GM12878 (cell line): ENCODE measurements around the gene KIAA1328. TPM values are rescaled to one million over a fixed set of nuclear protein-coding genes. Genes with fewer than 3 reads are reported as not detected.

Source experiments
- ATAC-seq: fragments of 200-7000 bp; cut with Tn5 transposase; 3 replicates; pipeline ENCODE4 v1.9.1; 2020; ENCODE audit warnings: mild to moderate bottlenecking, moderate library complexity
- BruUV-seq: library from RNA; stranded (reverse); fragments of 400-500 nt; replicated peaks from 2 replicates; lab custom pipeline; 2021; lab: Mats Ljungman, UMichigan
- CTCF ChIA-PET: fragments of 300-600 bp; sonication (Branson Sonifier 250); formaldehyde crosslinking; extraction: SDS; loops from one replicate; lab custom pipeline; 2021; ENCODE audit warnings: inconsistent platforms; lab: Yijun Ruan, JAX
- POLR2A ChIA-PET: fragments of 350-600 bp; formaldehyde crosslinking; extraction: SDS; loops from one replicate; lab custom pipeline; 2021; ENCODE audit warnings: inconsistent platforms; lab: Charles Lee
- RAD21 ChIA-PET: fragments of 300-600 bp; sonication (Branson Sonifier 250); formaldehyde crosslinking; loops from one replicate; lab custom pipeline; 2023; ENCODE audit warnings: antibody characterized with exemption; ENCODE audit not compliant: unreplicated experiment; lab: Charles Lee
- SMC1A ChIA-PET: fragments of 300-600 bp; sonication (Branson Sonifier 250); formaldehyde crosslinking; loops from one replicate; lab custom pipeline; 2023; ENCODE audit not compliant: unreplicated experiment, uncharacterized antibody; lab: Charles Lee
- DNase-seq: peaks from one replicate; pipeline ENCODE4 v3.0.0-alpha.2; 2011; ENCODE audit warnings: low read depth, low spot score
- FAIRE-seq: peaks from 3 replicates; lab custom pipeline; 2011; peaks lifted over from hg19 to GRCh38; lab: Jason Lieb, UNC
- H2AFZ ChIP-seq: 2 replicates; pipeline ENCODE4 v1.6.0; 2011; ENCODE audit warnings: low read depth, low read length, control low read depth; ENCODE audit not compliant: control insufficient read depth
- H3K27ac ChIP-seq: 2 replicates; pipeline ENCODE4 v1.5.1; 2011; ENCODE audit warnings: control low read depth; ENCODE audit not compliant: control insufficient read depth, insufficient read depth
- H3K27me3 ChIP-seq, 2 experiments: replicated peaks in 1 of 2; 2 replicates each; pipeline versions ENCODE4 v1.6.0 to v1.6.1; 2011; ENCODE audit warnings: low read length in 1 of 2; ENCODE audit not compliant: control insufficient read depth in 2 of 2, insufficient read depth in 2 of 2
- H3K36me3 ChIP-seq, 2 experiments: 2 replicates each; pipeline ENCODE4 v1.5.1; 2011; ENCODE audit warnings: low read length in 1 of 2; ENCODE audit not compliant: control insufficient read depth in 2 of 2, insufficient read depth in 2 of 2
- H3K4me1 ChIP-seq: 2 replicates; pipeline ENCODE4 v1.6.1; 2011; ENCODE audit warnings: mild to moderate bottlenecking, low read length, moderate library complexity, mixed read lengths; ENCODE audit not compliant: control insufficient read depth, insufficient read depth
- H3K4me2 ChIP-seq: 2 replicates; pipeline ENCODE4 v1.6.0; 2011; ENCODE audit warnings: control low read depth; ENCODE audit not compliant: control insufficient read depth, insufficient read depth
- H3K4me3 ChIP-seq: fragments of 200-600 bp; sonication (generic); 2 replicates; pipeline ENCODE4 v1.5.1; 2016
- H3K79me2 ChIP-seq: 2 replicates; pipeline ENCODE4 v1.6.0; 2011; ENCODE audit warnings: low read length; ENCODE audit not compliant: control insufficient read depth, insufficient read depth
- H3K9ac ChIP-seq: 2 replicates; pipeline ENCODE4 v1.8.0; 2011; ENCODE audit warnings: low read length, control low read depth, mixed read lengths; ENCODE audit not compliant: control insufficient read depth, insufficient read depth
- H3K9me3 ChIP-seq: replicated peaks from 3 replicates; pipeline ENCODE4 v1.5.1; 2011; ENCODE audit warnings: mild to moderate bottlenecking, low read length; ENCODE audit not compliant: control insufficient read depth, insufficient read depth
- H4K20me1 ChIP-seq: 2 replicates; pipeline ENCODE4 v1.6.0; 2011; ENCODE audit not compliant: control insufficient read depth, insufficient read depth
- BHLHE40 ChIP-seq, 2 experiments: fragments of 450-650 bp in 1 of 2; IDR thresholded peaks; 2 replicates each; pipeline ENCODE4 v1.6.1; 2011 to 2017; ENCODE audit warnings: low read depth in 2 of 2, borderline replicate concordance in 1 of 2, improper control_type of control experiment in 1 of 2, low read length in 1 of 2, mild to moderate bottlenecking in 1 of 2
- CHD1 ChIP-seq: IDR thresholded peaks from 2 replicates; pipeline ENCODE4 v1.6.1; 2012; ENCODE audit warnings: low read depth, low read length, improper control_type of control experiment
- E2F8 ChIP-seq: fragments of 450-650 bp; IDR thresholded peaks from 2 replicates; pipeline ENCODE4 v1.6.1; 2018; ENCODE audit warnings: mild to moderate bottlenecking, low read depth, moderate library complexity; ENCODE audit not compliant: partially characterized antibody
- ELK1 ChIP-seq: IDR thresholded peaks from 2 replicates; pipeline ENCODE4 v1.6.1; 2012; ENCODE audit warnings: low read depth, low read length, improper control_type of control experiment
- ETV6 ChIP-seq, 2 experiments: fragments of 450-650 bp in 1 of 2; IDR thresholded peaks in 1 of 2; conservative IDR thresholded peaks in 1 of 2; 2 replicates each; pipeline ENCODE4 v1.6.1; 2014; ENCODE audit warnings: antibody characterized with exemption in 1 of 2, borderline replicate concordance in 1 of 2, low read depth in 1 of 2, mild to moderate bottlenecking in 1 of 2, moderate library complexity in 1 of 2
- HDAC2 ChIP-seq: fragments of 200-600 bp; sonication (generic); IDR thresholded peaks from 2 replicates; pipeline ENCODE4 v1.6.1; 2017
- MEF2B ChIP-seq: fragments of 450-650 bp; IDR thresholded peaks from 2 replicates; pipeline ENCODE4 v1.6.1; 2018; ENCODE audit warnings: mild to moderate bottlenecking, moderate library complexity; ENCODE audit not compliant: partially characterized antibody, poor library complexity, severe bottlenecking
- PAX5 ChIP-seq: IDR thresholded peaks from 2 replicates; pipeline ENCODE4 v1.6.1; 2011; ENCODE audit warnings: low read depth, low read length, borderline replicate concordance
- RCOR1 ChIP-seq: conservative IDR thresholded peaks from 2 replicates; pipeline ENCODE4 v1.6.1; 2012; ENCODE audit warnings: low read depth, low read length, improper control_type of control experiment
- RUNX3 ChIP-seq: IDR thresholded peaks from 2 replicates; pipeline ENCODE4 v1.6.1; 2012; ENCODE audit warnings: low read length, inconsistent platforms
- SIN3A ChIP-seq: IDR thresholded peaks from 2 replicates; pipeline ENCODE4 v1.6.1; 2012; ENCODE audit warnings: low read depth, low read length, improper control_type of control experiment
- SREBF1 ChIP-seq: IDR thresholded peaks from 2 replicates; pipeline ENCODE4 v1.6.1; 2012; ENCODE audit warnings: mild to moderate bottlenecking, low read length
- TARDBP ChIP-seq: IDR thresholded peaks from 2 replicates; pipeline ENCODE4 v1.6.1; 2016; ENCODE audit warnings: borderline replicate concordance
- WGBS: methylation state at CpG from one replicate; pipeline ENCODE4 v1.1.6; 2016; ENCODE audit warnings: low lambda C conversion rate; ENCODE audit not compliant: insufficient replicate concordance, insufficient coverage; ENCODE audit errors: missing lambda C conversion rate; 5-methylcytosine and 5-hydroxymethylcytosine counted together
- in situ Hi-C: fragments of 300-500 bp; cut with MboI; formaldehyde crosslinking; loops from 9 replicates; pipeline ENCODE4 v1.14.3; 2018; ENCODE audit warnings: mixed read lengths
- intact Hi-C: fragments of 100-400 bp; cut with micrococcal nuclease; formaldehyde crosslinking; loops from one replicate; pipeline ENCODE4 v1.14.2; 2022; ENCODE audit not compliant: unreplicated experiment
- polyA plus RNA-seq, 11 experiments: library from polyadenylated mRNA; depleted of rRNA in 4 of 11; unstranded in 6 of 11; stranded (reverse) in 5 of 11; fragments of >200 nt; fragmentation: Nextera tagmentation in 4 of 11; fragmentation: Illumina TruSeq in 1 of 11; extraction: Ambion mirVana in 4 of 11; extraction: Trizol in 1 of 11; gene quantifications; 1 replicate in 1 of 11; 2 replicates in 10 of 11; pipeline versions ENCODE4 v1.2.1 to v1.2.3, GENCODE V29; 2011 to 2016; ENCODE audit warnings: inconsistent platforms in 2 of 11, missing spikeins in 2 of 11, low read depth in 1 of 11
- total RNA-seq, 4 experiments: library from RNA; depleted of rRNA in 3 of 4; stranded (reverse); fragments of >200 nt in 3 of 4; fragmentation: Illumina TruSeq in 1 of 4; extraction: Trizol in 1 of 4; gene quantifications; 2 replicates each; pipeline versions ENCODE4 v1.2.1 to v1.2.3, GENCODE V29; 2013 to 2021
- TF ChIP-seq, protein P1 (sequence below): fragments of 450-650 bp; IDR thresholded peaks from 2 replicates; pipeline ENCODE4 v1.6.1; 2016; ENCODE audit warnings: mild to moderate bottlenecking, moderate library complexity, borderline replicate concordance

Gene KIAA1328
- total and polyA plus RNA-seq, 10 of the 15 experiments (the other 5 are each of a cell fraction or from before 2014, with no cell fraction given), result 3.1 to 7.1 (median 4.6) TPM

DNA sequence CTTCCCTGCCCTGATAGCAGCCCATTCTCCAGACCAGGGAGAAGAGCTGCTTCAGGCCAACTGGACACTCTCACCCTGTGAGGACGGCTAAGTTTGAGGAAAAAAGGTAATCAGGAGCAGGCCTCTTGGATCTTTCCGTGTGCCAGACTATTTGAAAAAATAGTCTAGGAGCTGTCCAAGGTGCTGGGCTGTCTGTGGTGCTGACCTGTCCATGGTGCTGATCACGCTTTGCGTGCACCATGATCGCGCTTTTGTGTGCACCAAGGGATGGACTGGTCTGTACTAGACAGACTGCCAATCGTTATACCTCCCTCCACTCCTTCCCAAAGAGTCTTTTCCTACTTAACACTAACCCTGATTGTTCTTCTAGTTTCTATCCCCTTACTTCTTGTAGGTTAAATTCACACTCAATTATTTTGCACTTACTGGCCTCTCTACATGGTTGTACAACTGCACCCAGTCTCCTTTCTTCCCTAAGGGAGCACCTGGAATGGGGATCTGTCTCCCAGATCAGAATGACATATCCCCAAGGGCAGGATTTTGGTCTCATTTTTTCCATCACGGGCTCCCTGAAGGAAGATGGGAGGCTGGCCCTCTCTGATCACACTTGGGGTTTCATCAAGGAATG is 441.2 kb downstream of the KIAA1328 start:
- peak; percentile 13 for FAIRE-seq
- Histone ChIP-seq H3K36me3 (no peaks in the 10 kb centered on the region), H3K4me2 (no peak overlapping the region), H3K79me2 (no peaks in the 10 kb centered on the region), H3K9ac (no peak overlapping the region), H4K20me1 (no peaks in the 10 kb centered on the region), H3K4me3 (no peak overlapping the region), H3K4me1 (no peaks in the 10 kb centered on the region), H3K27me3 (no peaks in the 10 kb centered on the region; a peak in 1 of 4 replicates), H3K27ac (no peak overlapping the region), H3K9me3 (no peaks in the 10 kb centered on the region; the same call in 2 of the 3 replicates), H2AFZ (no peak overlapping the region)
- SMC1A ChIA-PET, result no interaction called here
- intact Hi-C loops, result no loop called here
- WGBS, result 53% methylated on average over 8 of the region's 8 CpGs
- ATAC-seq, result no peak
- in situ Hi-C loops, result no loop called here
- no TSS peak for BruUV-seq
- no peak for DNase-seq
- POLR2A ChIA-PET, result no interaction called here
- RAD21 ChIA-PET, result no interaction called here
- CTCF ChIA-PET, result no interaction called here
- TF ChIP-seq ELK1 (no peak), E2F8 (peak; percentile 46), PAX5 (no peak), HDAC2 (0 out of 2 replicates have a peak, but pooled peaks have one; percentile 83), RCOR1 (peak; percentile 97), MEF2B (no peak), SIN3A (peak; percentile 71; the same call in 1 of the 2 replicates), CHD1 (no peak), BHLHE40 (IDR thresholded peaks at IDR 0.05; ENCODE audit: borderline replicate concordance in 1 of 2, low read depth in 2 of 2, low read length in 1 of 2) (no peak), TARDBP (no peak), ETV6 (conservative IDR thresholded peaks at IDR 0.05 in 1 of 2, IDR thresholded peaks at IDR 0.05 in 1 of 2; ENCODE audit: borderline replicate concordance in 1 of 2, low read depth in 1 of 2) (no peak), SREBF1 (peak; percentile 95), RUNX3 (0 out of 2 replicates have a peak, but pooled peaks have one; percentile 13)
- TF ChIP-seq, protein P1, sequence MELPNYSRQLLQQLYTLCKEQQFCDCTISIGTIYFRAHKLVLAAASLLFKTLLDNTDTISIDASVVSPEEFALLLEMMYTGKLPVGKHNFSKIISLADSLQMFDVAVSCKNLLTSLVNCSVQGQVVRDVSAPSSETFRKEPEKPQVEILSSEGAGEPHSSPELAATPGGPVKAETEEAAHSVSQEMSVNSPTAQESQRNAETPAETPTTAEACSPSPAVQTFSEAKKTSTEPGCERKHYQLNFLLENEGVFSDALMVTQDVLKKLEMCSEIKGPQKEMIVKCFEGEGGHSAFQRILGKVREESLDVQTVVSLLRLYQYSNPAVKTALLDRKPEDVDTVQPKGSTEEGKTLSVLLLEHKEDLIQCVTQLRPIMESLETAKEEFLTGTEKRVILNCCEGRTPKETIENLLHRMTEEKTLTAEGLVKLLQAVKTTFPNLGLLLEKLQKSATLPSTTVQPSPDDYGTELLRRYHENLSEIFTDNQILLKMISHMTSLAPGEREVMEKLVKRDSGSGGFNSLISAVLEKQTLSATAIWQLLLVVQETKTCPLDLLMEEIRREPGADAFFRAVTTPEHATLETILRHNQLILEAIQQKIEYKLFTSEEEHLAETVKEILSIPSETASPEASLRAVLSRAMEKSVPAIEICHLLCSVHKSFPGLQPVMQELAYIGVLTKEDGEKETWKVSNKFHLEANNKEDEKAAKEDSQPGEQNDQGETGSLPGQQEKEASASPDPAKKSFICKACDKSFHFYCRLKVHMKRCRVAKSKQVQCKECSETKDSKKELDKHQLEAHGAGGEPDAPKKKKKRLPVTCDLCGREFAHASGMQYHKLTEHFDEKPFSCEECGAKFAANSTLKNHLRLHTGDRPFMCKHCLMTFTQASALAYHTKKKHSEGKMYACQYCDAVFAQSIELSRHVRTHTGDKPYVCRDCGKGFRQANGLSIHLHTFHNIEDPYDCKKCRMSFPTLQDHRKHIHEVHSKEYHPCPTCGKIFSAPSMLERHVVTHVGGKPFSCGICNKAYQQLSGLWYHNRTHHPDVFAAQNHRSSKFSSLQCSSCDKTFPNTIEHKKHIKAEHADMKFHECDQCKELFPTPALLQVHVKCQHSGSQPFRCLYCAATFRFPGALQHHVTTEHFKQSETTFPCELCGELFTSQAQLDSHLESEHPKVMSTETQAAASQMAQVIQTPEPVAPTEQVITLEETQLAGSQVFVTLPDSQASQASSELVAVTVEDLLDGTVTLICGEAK, result peak; percentile 88
